GM18502 (cell line): ENCODE data around the gene H1-8.
"Not testable (repeated sequence)": the region's sequence is repeated elsewhere in the genome, so short reads cannot be mapped to it uniquely, and the experiment has no call there.

Source experiments
- ATAC-seq: cut with Tn5 transposase; IDR thresholded peaks from one replicate; pipeline ENCODE4 v1.9.1; 2021; ENCODE audit warnings: mild to moderate bottlenecking; ENCODE audit not compliant: unreplicated experiment, poor library complexity

Gene H1-8

DNA sequence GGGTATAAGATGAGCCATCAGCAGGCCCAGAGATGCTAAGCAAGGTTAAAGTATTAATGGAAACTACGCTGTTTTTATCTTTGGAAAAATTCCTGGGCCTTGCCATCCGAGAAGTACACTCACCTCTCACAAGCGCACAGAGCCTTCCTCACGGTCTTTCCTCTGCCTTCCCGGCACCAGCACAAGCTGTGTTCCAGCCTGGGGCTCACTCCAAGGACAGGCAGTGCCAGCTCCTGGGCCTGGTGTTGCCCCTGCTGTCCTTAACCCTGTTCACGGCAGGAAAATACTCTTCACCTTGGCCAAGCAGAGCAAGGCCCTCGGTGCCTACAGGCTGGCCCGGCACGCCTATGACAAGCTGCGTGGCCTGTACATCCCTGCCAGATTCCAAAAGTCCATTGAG lies 28.9 kb upstream of the H1-8 start:
- no peak for ATAC-seq

GRCh38 chr3:129514563-129514962 lies 28.4 kb upstream of the H1-8 start:
- no peak for ATAC-seq

- ATAC-seq = not testable (repeated sequence)
Measured at GRCh38 chr3:129515108-129515820, 27.7 kb upstream of the H1-8 start.

- ATAC-seq = not testable (repeated sequence)
Measured at GRCh38 chr3:129515821-129516432, 27.0 kb upstream of the H1-8 start.

GRCh38 chr3:129517516-129517915 lies 25.5 kb upstream of the H1-8 start:
- ATAC-seq = no peak

DNA sequence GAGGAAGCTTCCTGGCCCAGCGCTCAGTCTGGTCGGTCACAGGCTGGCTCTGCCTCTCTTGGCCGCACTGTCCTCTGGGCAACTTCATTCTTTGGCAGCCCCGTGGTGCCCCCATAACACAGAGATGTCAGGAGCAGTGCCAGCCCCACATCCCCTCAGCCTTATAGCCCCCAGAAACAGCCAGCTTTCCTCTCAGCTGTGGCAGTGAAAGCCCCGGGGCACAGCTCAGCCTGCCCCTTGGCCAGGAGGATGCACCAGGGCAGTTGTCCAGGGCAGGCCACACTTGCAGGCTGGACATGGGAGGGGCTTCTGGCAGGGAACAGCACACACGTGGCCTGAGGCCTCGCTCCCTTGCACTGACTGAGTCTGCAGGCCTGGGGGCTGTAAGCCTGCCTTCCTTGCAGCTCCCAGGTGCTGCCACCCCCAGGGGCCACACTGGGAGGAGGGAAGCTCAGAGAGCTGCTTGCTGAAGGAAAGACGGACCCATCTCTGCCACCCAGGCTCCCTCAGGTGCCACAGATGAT lies 24.9 kb upstream of the H1-8 start:
- ATAC-seq = no peak

DNA sequence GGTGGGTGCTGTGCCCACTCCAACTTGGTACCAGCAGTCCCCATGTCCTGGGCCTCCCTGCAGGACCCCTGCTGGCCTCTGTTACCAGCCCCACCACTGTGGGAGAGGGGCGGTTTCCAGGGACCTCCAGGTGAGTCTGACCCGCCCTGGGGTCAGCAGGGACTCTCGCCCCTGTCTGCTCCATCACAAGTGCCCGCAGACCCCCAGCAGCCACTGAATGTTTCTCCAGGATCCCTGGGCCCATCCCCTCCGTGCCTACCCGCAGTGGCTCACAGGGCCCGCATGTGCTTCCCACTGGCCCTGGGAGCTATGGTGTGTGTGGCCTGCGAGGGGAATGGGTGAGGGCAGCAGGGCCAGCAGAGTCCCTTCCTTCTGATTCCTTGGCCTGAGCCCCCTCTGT lies 24.4 kb upstream of the H1-8 start:
- ATAC-seq = no peak

- ATAC-seq = no peak
Measured at GRCh38 chr3:129519449-129519848, 23.5 kb upstream of the H1-8 start.

DNA sequence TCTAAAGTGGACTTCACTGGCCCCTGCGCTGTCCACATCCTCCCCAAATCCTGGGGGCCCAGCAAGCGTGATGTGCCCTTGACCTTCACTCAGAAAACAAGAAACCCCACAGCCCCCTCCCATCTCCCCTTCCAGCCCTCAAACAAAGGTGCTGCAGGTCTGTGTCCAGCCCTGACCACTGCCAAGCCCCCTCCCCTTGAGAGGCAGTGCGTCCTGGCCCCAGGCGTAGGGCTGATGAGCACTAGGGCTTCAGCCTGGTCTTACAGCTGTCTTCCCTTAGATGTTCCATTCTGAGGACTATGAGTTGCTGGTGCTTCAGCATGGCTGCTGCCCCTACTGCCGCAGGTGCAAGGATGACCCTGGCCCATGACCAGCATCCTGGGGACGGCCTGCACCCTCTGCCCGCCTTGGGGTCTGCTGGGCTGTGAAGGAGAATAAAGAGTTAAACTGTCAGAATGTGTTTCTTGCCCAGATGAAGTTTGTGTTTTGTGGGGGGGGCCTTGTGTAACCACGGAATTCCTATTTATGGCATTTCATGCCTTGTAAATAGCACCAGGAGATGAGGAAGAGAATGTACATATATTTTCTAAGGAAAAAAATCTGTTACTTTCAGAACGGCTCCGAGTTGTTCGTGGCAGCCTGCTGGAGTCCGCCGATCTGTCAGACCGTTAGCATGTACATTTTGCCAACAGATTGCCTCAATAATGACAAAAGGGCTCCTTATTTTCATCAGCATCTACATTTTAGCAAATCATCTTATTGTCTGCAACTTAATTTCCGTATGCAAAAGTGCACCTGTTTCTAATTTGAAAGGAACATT lies 22.9 kb upstream of the H1-8 start:
- no peak for ATAC-seq

DNA sequence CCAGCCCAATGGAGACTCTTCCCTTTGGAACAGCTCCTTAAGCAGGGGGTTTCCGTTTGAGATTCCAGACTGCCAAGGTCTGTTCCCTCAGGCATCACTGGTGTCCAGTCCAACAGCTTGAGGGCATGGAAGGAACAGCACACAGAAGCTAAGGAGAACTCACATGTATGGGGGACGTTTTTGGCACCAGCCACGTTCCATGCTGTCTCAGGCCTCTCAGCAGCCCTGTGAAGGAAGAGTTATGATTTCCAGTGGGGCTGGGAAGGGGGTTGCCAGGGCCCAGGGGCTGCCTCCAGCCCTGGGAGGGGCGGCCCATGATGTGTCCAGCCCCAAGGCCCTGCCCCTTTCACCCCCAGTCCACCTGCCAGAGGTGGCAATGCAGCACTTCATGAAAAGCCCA lies 22.0 kb upstream of the H1-8 start:
- no peak for ATAC-seq

GRCh38 chr3:129521611-129522010 lies 21.4 kb upstream of the H1-8 start:
- no peak for ATAC-seq

DNA sequence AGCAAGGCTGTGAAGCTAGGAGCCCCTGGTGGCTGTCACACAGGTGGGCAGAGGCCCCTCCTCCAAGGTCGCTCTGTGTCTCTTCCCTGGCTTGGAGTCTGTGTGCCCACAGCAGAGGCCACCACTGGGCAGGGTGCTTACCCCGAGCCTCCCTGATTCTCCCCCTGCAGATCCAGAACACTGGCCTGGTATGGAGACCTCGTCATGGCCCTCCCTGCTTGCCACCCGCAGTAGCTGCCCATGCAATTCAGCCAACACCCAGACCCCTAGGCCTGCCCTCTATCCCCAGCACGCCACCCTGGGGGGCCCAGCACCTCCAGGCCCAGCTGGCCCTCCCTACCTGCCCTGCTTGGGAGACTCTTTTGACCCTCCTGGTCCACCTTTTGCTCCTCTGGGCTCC lies 20.0 kb upstream of the H1-8 start:
- ATAC-seq = no peak

DNA sequence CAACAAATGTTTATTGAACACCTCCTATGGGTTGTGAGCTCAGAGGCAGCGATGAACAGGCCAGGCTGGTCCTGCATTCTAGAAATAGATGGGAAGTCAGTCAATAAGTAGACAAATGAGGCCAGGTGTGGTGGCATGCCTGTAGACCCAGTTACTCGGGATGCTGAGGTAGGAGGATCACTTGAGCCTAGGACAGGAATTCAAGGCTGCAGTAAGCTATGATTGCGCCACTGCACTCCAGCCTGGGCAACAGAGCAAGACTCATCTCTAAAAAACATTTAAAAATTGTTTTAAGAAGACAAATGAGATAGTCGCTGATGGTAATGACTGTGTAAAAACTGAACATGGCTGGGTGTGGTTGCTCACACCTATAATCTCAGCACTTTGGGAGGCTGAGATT lies 18.9 kb upstream of the H1-8 start:
- no peak for ATAC-seq

DNA sequence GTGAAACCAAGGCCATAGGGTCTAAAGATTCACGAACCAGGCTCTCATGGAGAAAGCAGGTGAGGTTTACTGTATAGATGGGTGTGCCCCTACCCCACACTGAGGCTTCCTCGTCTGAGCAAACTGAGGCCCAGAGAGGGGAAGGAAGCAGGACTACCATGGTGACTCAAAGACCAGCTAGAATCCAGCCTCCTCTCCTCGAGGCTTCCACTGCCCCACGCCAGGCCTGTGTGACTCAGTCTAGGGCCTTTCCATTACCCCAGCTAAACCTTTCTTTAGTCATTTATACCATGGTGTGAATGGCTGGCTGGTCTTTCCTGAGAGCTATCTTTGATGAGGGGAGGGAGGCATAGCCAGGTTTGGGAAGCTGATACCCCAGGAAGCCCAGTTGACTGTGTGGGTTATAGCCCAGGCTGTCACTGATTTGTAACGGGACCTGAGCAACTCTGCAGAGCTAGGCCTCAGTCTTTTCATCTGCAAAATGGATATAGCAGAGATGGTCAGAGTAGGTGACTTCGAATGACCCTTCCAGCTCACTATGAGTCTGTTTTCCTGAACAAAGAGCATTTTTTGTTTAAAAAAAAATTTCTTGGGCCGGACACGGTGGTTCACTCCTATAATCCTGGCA lies 17.5 kb upstream of the H1-8 start:
- ATAC-seq = no peak

DNA sequence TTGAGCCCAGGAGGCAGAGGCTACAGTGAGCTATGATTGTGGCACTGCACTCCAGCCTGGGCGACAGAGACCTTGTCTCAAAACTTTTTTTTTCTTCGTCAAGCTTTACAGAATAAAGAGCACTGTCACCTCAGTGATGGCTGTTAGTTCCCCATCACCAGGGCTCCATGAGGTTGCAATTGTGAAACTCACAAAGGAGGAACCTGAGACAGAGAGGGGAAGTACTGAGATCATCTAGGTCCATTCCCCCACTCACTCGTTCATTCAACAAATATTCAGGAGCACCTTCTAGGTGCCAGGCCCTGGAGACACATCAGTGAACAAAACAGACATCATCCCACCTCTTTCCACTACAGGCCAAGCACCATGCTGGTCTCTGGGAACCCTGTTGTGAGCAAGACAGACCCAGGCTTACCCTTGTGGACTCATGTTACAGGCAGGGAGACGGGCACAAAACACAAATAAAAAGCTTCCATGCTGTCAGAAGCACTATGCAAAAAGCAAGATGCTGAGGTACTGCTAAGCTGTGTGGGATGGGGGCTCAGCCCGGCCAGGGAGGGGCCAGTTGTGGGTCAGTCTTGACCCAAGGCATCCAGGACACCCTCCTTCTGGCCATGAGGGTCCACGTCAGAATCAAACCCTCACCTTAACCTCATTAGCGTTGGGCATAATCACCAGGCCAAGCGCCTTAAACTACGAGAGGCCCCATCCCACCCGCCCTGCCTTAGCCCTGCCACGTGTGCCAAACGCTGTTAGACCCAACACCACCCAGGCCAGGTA lies 16.7 kb upstream of the H1-8 start:
- ATAC-seq = peak; percentile 97

GRCh38 chr3:129527262-129527661 lies 15.7 kb upstream of the H1-8 start:
- ATAC-seq = no peak

DNA sequence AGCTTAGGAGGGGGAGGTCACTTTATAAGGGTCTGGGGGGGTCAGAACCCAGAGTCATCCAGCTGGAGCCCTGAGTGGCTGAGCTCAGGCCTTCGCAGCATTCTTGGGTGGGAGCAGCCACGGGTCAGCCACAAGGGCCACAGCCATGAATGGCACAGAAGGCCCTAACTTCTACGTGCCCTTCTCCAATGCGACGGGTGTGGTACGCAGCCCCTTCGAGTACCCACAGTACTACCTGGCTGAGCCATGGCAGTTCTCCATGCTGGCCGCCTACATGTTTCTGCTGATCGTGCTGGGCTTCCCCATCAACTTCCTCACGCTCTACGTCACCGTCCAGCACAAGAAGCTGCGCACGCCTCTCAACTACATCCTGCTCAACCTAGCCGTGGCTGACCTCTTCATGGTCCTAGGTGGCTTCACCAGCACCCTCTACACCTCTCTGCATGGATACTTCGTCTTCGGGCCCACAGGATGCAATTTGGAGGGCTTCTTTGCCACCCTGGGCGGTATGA lies 14.3 kb upstream of the H1-8 start, which contains the start of gene RHO:
Gene RHO, plus strand, starts transcription at position 51 of the 512 bp plus-strand sequence. Its CDS starts 95 bp downstream, at position 146.
- no peak for ATAC-seq

DNA sequence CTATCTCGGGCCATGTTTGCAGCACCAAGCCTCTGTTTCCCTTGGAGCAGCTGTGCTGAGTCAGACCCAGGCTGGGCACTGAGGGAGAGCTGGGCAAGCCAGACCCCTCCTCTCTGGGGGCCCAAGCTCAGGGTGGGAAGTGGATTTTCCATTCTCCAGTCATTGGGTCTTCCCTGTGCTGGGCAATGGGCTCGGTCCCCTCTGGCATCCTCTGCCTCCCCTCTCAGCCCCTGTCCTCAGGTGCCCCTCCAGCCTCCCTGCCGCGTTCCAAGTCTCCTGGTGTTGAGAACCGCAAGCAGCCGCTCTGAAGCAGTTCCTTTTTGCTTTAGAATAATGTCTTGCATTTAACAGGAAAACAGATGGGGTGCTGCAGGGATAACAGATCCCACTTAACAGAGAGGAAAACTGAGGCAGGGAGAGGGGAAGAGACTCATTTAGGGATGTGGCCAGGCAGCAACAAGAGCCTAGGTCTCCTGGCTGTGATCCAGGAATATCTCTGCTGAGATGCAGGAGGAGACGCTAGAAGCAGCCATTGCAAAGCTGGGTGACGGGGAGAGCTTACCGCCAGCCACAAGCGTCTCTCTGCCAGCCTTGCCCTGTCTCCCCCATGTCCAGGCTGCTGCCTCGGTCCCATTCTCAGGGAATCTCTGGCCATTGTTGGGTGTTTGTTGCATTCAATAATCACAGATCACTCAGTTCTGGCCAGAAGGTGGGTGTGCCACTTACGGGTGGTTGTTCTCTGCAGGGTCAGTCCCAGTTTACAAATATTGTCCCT lies 13.4 kb upstream of the H1-8 start:
- no peak for ATAC-seq

- no peak for ATAC-seq
Measured at GRCh38 chr3:129530251-129530791, 12.7 kb upstream of the H1-8 start.
